BJ (cell line): Measurements from ENCODE around the gene NEAT1. TPM values are rescaled to one million over a fixed set of nuclear protein-coding genes. Genes with fewer than 3 reads are reported as not detected.

Experiments
- CTCF ChIA-PET: fragments of 350-600 bp; formaldehyde crosslinking; extraction: SDS; loops from one replicate; lab custom pipeline; 2021; ENCODE audit warnings: antibody characterized with exemption, inconsistent platforms; lab: Yijun Ruan, JAX
- POLR2A ChIA-PET: fragments of 300-600 bp; sonication (Branson Sonifier 250); formaldehyde crosslinking; extraction: SDS; loops from one replicate; lab custom pipeline; 2021; ENCODE audit warnings: antibody characterized with exemption; lab: Charles Lee
- DNase-seq: peaks from one replicate; pipeline ENCODE4 v3.0.0-alpha.2; 2011; ENCODE audit warnings: low read depth
- H3K27me3 ChIP-seq: 2 replicates; pipeline ENCODE4 v1.6.0; 2011; ENCODE audit warnings: low read length; ENCODE audit not compliant: control insufficient read depth, insufficient read depth
- H3K36me3 ChIP-seq: 2 replicates; pipeline ENCODE4 v1.5.1; 2011; ENCODE audit warnings: low read length; ENCODE audit not compliant: control insufficient read depth, insufficient read depth
- H3K4me3 ChIP-seq: 2 replicates; pipeline ENCODE4 v1.5.1; 2011; ENCODE audit warnings: low read depth, mild to moderate bottlenecking, control low read depth, low read length
- CTCF ChIP-seq: IDR thresholded peaks from 2 replicates; pipeline ENCODE4 v1.5.1; 2011; ENCODE audit warnings: low read depth, mild to moderate bottlenecking, control low read depth, inconsistent platforms, low read length, moderate library complexity; ENCODE audit not compliant: insufficient read depth
- polyA minus RNA-seq: library from RNA; depleted of rRNA, polyadenylated mRNA; stranded (reverse); fragments of >200 nt; gene quantifications from 2 replicates; pipeline ENCODE4 v1.2.3, GENCODE V29; 2011; rRNA and poly(A)+ RNA removed
- polyA plus RNA-seq: library from polyadenylated mRNA; depleted of rRNA; stranded (reverse); fragments of >200 nt; gene quantifications from 2 replicates; pipeline ENCODE4 v1.2.3, GENCODE V29; 2011; rRNA removed

The NEAT1 gene
- 59.2 and 87.2 TPM in 2 replicates for polyA plus RNA-seq
- 274 and 373 TPM in 2 replicates for polyA minus RNA-seq

DNA sequence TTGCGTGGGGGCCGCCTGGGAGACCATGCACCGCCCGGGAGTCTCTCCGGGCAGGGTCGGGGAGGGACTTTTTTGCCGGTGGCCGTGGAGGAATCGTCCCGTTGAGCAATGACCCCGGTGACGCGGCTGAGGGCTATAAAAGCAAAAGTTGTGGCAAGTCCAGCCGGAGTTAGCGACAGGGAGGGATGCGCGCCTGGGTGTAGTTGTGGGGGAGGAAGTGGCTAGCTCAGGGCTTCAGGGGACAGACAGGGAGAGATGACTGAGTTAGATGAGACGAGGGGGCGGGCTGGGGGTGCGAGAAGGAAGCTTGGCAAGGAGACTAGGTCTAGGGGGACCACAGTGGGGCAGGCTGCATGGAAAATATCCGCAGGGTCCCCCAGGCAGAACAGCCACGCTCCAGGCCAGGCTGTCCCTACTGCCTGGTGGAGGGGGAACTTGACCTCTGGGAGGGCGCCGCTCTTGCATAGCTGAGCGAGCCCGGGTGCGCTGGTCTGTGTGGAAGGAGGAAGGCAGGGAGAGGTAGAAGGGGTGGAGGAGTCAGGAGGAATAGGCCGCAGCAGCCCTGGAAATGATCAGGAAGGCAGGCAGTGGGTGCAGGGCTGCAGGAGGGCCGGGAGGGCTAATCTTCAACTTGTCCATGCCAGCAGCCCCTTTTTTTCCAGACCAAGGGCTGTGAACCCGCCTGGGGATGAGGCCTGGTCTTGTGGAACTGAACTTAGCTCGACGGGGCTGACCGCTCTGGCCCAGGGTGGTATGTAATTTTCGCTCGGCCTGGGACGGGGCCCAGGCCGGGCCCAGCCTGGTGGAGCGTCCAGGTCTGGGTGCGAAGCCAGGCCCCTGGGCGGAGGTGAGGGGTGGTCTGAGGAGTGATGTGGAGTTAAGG, at the start of gene NEAT1:
Gene NEAT1, plus strand, starts transcription at position 166 of the 883 bp plus-strand sequence.
- CTCF ChIA-PET: interaction anchor here (0.8 to 2.5 kb wide), 3 partner anchors 8 to 103 kb away, joined by 3 to 8 read pairs (median 3); no protein-coding TSS in a partner anchor
- no peak for TF ChIP-seq CTCF
- POLR2A ChIA-PET: interaction anchor here (0.5 to 7.4 kb wide), 20 partner anchors 10 to 704 kb away, joined by 3 to 204 read pairs (median 5); partner anchors contain the start of genes MALAT1, PCNX3 and POLA2

DNA sequence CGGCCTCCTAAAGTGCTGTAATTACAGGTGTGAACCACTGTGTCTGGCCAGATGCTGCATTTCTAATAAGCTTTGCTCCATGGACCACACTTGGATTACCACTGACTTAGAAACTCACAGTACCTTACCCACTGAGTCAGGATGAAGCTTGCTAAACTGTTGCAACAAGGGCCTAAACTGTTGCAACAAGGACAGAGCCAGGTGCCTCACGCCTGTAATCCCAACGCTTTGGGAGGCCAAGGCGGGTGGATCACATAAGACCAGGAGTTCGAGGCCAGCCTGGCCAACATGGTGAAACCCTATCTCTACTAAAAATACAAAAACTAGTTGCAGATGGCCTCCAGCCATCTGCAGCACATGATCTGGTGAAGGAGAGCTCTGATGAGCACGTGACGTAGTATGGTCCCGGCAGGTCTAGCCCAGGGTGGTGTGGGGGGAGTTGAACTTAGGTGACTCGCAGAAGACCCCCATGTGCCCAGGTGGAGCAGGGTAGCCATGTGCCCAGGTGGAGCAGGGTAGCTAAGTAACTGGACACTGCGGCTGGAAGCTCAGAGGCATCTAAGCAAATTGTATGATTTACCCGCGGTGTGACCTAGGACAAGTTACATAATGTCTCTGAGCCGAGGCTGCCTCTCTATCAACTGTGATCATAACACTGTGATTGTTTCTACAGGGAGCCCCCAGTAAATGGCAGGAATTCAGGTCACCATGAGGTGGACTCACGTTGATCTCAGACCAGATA, 48.6 kb upstream of the NEAT1 start:
- no peak for TF ChIP-seq CTCF
- no peaks in the 10 kb centered on the region for H3K36me3 ChIP-seq
- no peak for DNase-seq
- ChIA-PET POLR2A (no interaction called here), CTCF (interaction anchor here (0.5 to 1.4 kb wide), 5 partner anchors 14 to 137 kb away, joined by 3 to 5 read pairs (median 3); no protein-coding TSS in a partner anchor)
- no peaks in the 10 kb centered on the region for H3K27me3 ChIP-seq
- H3K4me3 ChIP-seq: no peak overlapping the region

More for the DNA sequence above, at the start of gene NEAT1:
- no peaks in the 10 kb centered on the region for H3K27me3 ChIP-seq
- peak; percentile 77 for DNase-seq
- H3K4me3 ChIP-seq: peak within 1 kb of the TSS; percentile 72
- peaks cover 12% of the 10 kb centered on the region for H3K36me3 ChIP-seq

DNA sequence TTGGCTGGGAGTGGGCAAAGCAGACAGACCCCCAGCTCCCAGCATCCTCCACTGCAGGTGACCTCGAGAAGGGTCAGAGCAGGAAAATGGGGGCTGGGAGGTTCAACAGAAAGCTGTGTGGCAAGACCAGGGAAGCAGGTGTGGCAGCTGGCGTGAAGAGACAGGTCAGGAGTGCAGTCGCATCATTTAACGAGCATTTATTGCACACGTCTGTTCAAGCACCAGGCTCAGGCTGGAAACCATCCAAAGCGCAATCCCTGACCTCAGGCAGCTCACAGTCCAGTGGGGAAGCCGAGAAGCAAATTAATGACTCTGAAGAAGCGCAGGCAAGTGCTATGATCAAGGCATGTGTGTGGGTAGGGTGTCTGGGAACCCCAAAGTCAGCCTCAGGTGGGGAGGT, 47.6 kb upstream of the NEAT1 start:
- ChIA-PET POLR2A (no interaction called here), CTCF (interaction anchor here (0.6 to 1.1 kb wide), 4 partner anchors 12 to 374 kb away, joined by 3 to 5 read pairs (median 4); partner anchors contain the start of gene FRMD8)
- DNase-seq: no peak

GRCh38 chr11:65376138-65376713, 46.4 kb upstream of the NEAT1 start:
- no peaks in the 10 kb centered on the region for H3K36me3 ChIP-seq
- ChIA-PET CTCF (no interaction called here), POLR2A (no interaction called here)
- no peak for TF ChIP-seq CTCF
- no peak for DNase-seq
- no peak overlapping the region for H3K4me3 ChIP-seq
- no peaks in the 10 kb centered on the region for H3K27me3 ChIP-seq

More for the DNA sequence above, 47.6 kb upstream of the NEAT1 start:
- TF ChIP-seq CTCF: no peak
- Histone ChIP-seq H3K27me3 (no peaks in the 10 kb centered on the region), H3K36me3 (no peaks in the 10 kb centered on the region), H3K4me3 (no peak overlapping the region)
